ENCODE data around the gene GAD2.

DNA sequence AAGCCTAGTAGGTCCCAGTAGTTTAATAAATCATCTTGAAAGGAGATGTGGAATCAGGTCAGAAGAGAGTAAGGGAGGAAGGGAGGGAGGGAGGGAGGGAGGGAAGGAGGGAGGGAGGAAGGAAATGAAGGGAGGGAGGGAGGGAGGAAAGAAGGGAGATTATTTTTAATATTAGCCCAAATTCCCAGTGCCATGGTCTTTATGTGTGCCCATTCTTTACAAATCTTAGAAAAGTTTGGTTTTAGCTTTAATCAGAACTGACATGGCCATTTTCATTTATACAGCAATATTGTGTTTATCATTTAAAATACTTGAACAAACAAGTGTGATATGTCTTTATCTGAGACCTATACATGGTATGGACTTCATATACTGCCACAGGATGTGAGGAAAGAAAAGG, 86.8 kb downstream of the GAD2 start:
- TF ChIP-seq, protein P1, sequence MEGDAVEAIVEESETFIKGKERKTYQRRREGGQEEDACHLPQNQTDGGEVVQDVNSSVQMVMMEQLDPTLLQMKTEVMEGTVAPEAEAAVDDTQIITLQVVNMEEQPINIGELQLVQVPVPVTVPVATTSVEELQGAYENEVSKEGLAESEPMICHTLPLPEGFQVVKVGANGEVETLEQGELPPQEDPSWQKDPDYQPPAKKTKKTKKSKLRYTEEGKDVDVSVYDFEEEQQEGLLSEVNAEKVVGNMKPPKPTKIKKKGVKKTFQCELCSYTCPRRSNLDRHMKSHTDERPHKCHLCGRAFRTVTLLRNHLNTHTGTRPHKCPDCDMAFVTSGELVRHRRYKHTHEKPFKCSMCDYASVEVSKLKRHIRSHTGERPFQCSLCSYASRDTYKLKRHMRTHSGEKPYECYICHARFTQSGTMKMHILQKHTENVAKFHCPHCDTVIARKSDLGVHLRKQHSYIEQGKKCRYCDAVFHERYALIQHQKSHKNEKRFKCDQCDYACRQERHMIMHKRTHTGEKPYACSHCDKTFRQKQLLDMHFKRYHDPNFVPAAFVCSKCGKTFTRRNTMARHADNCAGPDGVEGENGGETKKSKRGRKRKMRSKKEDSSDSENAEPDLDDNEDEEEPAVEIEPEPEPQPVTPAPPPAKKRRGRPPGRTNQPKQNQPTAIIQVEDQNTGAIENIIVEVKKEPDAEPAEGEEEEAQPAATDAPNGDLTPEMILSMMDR (IDR thresholded peaks at IDR 0.05; ENCODE audit: low read depth, low read length) = no peak
- no peak for TF ChIP-seq EZH2phosphoT487 (IDR thresholded peaks at IDR 0.05; ENCODE audit: low read depth)
